HG03039 (cell line): ENCODE measurements around the gene ADAT3.

Source experiments
- ATAC-seq: cut with Tn5 transposase; IDR thresholded peaks from one replicate; pipeline ENCODE4 v1.9.1; 2021; ENCODE audit warnings: mild to moderate bottlenecking, moderate library complexity; ENCODE audit not compliant: unreplicated experiment

Gene ADAT3

GRCh38 chr19:1936916-1937610 lies 31.9 kb downstream of the ADAT3 start:
- ATAC-seq = no peak

- no peak for ATAC-seq
Measured at GRCh38 chr19:1938071-1938470, 32.9 kb downstream of the ADAT3 start.

GRCh38 chr19:1941146-1942077 lies 36.2 kb downstream of the ADAT3 start, which contains the start of gene CSNK1G2:
CSNK1G2 (plus strand) TSS chr19:1941172; CDS start chr19:1969773, 28,601 bp downstream.
- peak; percentile 53 for ATAC-seq

- no peak for ATAC-seq
Measured at GRCh38 chr19:1942078-1942933, 37.1 kb downstream of the ADAT3 start.

GRCh38 chr19:1942934-1943555 lies 37.8 kb downstream of the ADAT3 start:
- no peak for ATAC-seq

- no peak for ATAC-seq
Measured at GRCh38 chr19:1943661-1944087, 38.5 kb downstream of the ADAT3 start.

GRCh38 chr19:1944088-1944915 lies 39.1 kb downstream of the ADAT3 start:
- ATAC-seq = no peak

- ATAC-seq = no peak
Measured at GRCh38 chr19:1944916-1945561, 39.8 kb downstream of the ADAT3 start.

GRCh38 chr19:1945899-1946298 lies 40.7 kb downstream of the ADAT3 start:
- ATAC-seq = no peak

- no peak for ATAC-seq
Measured at GRCh38 chr19:1947651-1948209, 42.5 kb downstream of the ADAT3 start.

- ATAC-seq = no peak
Measured at GRCh38 chr19:1949304-1950101, 44.3 kb downstream of the ADAT3 start.

GRCh38 chr19:1950640-1951039 lies 45.4 kb downstream of the ADAT3 start:
- no peak for ATAC-seq

GRCh38 chr19:1952635-1953034 lies 47.4 kb downstream of the ADAT3 start:
- no peak for ATAC-seq

- no peak for ATAC-seq
Measured at GRCh38 chr19:1953037-1953436, 47.8 kb downstream of the ADAT3 start.

GRCh38 chr19:1953441-1954094 lies 48.4 kb downstream of the ADAT3 start:
- ATAC-seq = no peak

- no peak for ATAC-seq
Measured at GRCh38 chr19:1954532-1954933, 49.3 kb downstream of the ADAT3 start.
